ENCODE measurements around the gene RNF130. TPM values are rescaled to one million over a fixed set of nuclear protein-coding genes. Genes with fewer than 3 reads are reported as not detected.

RNF130 gene
- total and polyA plus RNA-seq, 9 of the 15 experiments (the other 6 are each of a cell fraction or from before 2014, with no cell fraction given) = 5.8 to 39.4 (median 27.1) TPM

DNA sequence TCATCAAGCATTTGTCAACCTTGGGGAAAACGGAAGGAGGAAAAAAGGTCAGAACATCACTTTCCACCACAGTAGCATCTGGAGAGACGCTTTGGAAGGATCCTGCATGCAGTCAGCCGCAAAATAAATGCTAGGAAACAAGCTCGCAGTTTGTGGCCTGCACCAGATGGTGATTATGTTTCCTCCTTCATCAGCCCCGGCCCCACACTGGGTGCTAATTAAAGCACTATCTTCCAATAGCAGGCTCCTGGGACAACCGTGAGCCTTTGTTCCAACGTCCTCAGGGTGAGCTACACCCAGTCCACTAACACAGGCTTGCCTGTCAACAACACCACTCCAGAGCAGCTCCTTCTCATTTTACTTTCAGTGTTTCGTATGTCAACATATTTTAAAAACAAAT lies 64.0 kb downstream of the RNF130 start (continued):
- 0 out of 2 replicates have a peak, but pooled peaks have one; percentile 11 for TF ChIP-seq L3MBTL2 (IDR thresholded peaks at IDR 0.05)
- peak; percentile 78 for TF ChIP-seq SOX6 (IDR thresholded peaks at IDR 0.05)
- TF ChIP-seq ZFX (CRISPR knock-in tag; IDR thresholded peaks at IDR 0.05) = peak; percentile 40; the same call in 1 of the 2 replicates
- TF ChIP-seq EP300 (IDR thresholded peaks at IDR 0.05; ENCODE audit: low read length) = peak; percentile 54; the same call in 1 of the 2 replicates
- 0 out of 2 replicates have a peak, but pooled peaks have one; percentile 48 for TF ChIP-seq ARID3A (IDR thresholded peaks at IDR 0.05; ENCODE audit: borderline replicate concordance, low read depth, low read length)
- TF ChIP-seq RBM39 (optimal IDR thresholded peaks at IDR 0.05; ENCODE audit: low read depth, low read length) = no peak
- 0 out of 2 replicates have a peak, but pooled peaks have one; percentile 29 for TF ChIP-seq ETV5 (CRISPR knock-in tag; IDR thresholded peaks at IDR 0.05; ENCODE audit: low read depth)
- TF ChIP-seq TBP (optimal IDR thresholded peaks at IDR 0.05; ENCODE audit: low read depth, low read length) = peak; percentile 32
- TF ChIP-seq GMEB1 (CRISPR knock-in tag; IDR thresholded peaks at IDR 0.05) = no peak
- peak; percentile 63 for TF ChIP-seq TAL1 (IDR thresholded peaks at IDR 0.05)
- TF ChIP-seq MEIS2 (IDR thresholded peaks at IDR 0.05; ENCODE audit: partially characterized antibody) = peak; percentile 2
- peak; percentile 42; the same call in 1 of the 2 replicates for TF ChIP-seq RNF2 (IDR thresholded peaks at IDR 0.05)
- no peak for TF ChIP-seq BMI1 (IDR thresholded peaks at IDR 0.05; ENCODE audit: low read length)
- peak; percentile 86 for TF ChIP-seq TCF3 (CRISPR knock-in tag; IDR thresholded peaks at IDR 0.05)
- TF ChIP-seq TEAD4 (IDR thresholded peaks at IDR 0.05; ENCODE audit: low read length) = peak; percentile 83
- TF ChIP-seq TEAD4 (CRISPR knock-in tag; IDR thresholded peaks at IDR 0.05; ENCODE audit: borderline replicate concordance) = no peak
- no peak for TF ChIP-seq STAT6 (CRISPR knock-in tag; IDR thresholded peaks at IDR 0.05)
- TF ChIP-seq CXXC5 (CRISPR knock-in tag; IDR thresholded peaks at IDR 0.05) = peak; percentile 35
- TF ChIP-seq CBX3 (IDR thresholded peaks at IDR 0.05; ENCODE audit: borderline replicate concordance in 1 of 2, low read length in 2 of 2) = peak in 1 of 2 experiments; percentile 25; a peak in 1 of 3 replicates
